GM23338 (cell line): ENCODE results near the gene FEM1B. TPM values are rescaled to one million over a fixed set of nuclear protein-coding genes. Genes with fewer than 3 reads are reported as not detected.
A peak's percentile ranks its signal among the peaks of the same experiment; 100 is the strongest.
"Not testable (repeated sequence)": the region's sequence is repeated elsewhere in the genome, so short reads cannot be mapped to it uniquely, and the experiment has no call there.

ENCODE experiments used
- ATAC-seq: fragments of 200-7000 bp; cut with Tn5 transposase; 3 replicates; pipeline ENCODE4 v1.9.1; 2020
- DNase-seq: peaks from one replicate; pipeline ENCODE4 v3.0.0-alpha.2; 2015; ENCODE audit warnings: low spot score
- H2AFZ ChIP-seq: fragments of 200-600 bp; sonication (generic); 2 replicates; pipeline ENCODE4 v1.8.0; 2016; ENCODE audit warnings: antibody characterized with exemption, mild to moderate bottlenecking, moderate library complexity
- H3F3A ChIP-seq: fragments of 200-600 bp; sonication (generic); replicated peaks from 2 replicates; pipeline ENCODE4 v1.8.0; 2017; ENCODE audit warnings: antibody characterized with exemption, mixed run types, low read depth
- H3K27ac ChIP-seq: fragments of 200-600 bp; sonication (generic); 2 replicates; pipeline ENCODE4 v1.6.1; 2016; ENCODE audit warnings: low read depth
- H3K27me3 ChIP-seq: fragments of 200-600 bp; sonication (generic); 2 replicates; pipeline ENCODE4 v1.8.0; 2016; ENCODE audit warnings: mild to moderate bottlenecking, mixed run types, moderate library complexity; ENCODE audit not compliant: insufficient read depth
- H3K36me3 ChIP-seq: fragments of 200-600 bp; sonication (generic); 2 replicates; pipeline ENCODE4 v1.8.0; 2016; ENCODE audit warnings: mild to moderate bottlenecking; ENCODE audit not compliant: insufficient read depth
- H3K4me1 ChIP-seq: fragments of 200-600 bp; sonication (generic); 2 replicates; pipeline ENCODE4 v1.8.0; 2016; ENCODE audit warnings: mild to moderate bottlenecking, moderate library complexity; ENCODE audit not compliant: insufficient read depth
- H3K4me2 ChIP-seq: fragments of 200-600 bp; sonication (generic); 2 replicates; pipeline ENCODE4 v1.7.1; 2017; ENCODE audit warnings: mixed run types
- H3K4me3 ChIP-seq: fragments of 200-600 bp; sonication (generic); 2 replicates; pipeline ENCODE4 v1.6.1; 2016; ENCODE audit warnings: mixed run types
- H3K79me2 ChIP-seq: fragments of 200-600 bp; sonication (generic); replicated peaks from 2 replicates; pipeline ENCODE4 v1.8.0; 2017; ENCODE audit warnings: mild to moderate bottlenecking; ENCODE audit not compliant: insufficient read depth
- H3K9me2 ChIP-seq: fragments of 200-600 bp; sonication (generic); 2 replicates; pipeline ENCODE4 v1.8.0; 2017; ENCODE audit not compliant: insufficient read depth
- H4K20me1 ChIP-seq: fragments of 200-600 bp; sonication (generic); replicated peaks from 2 replicates; pipeline ENCODE4 v1.8.0; 2017; ENCODE audit warnings: mild to moderate bottlenecking; ENCODE audit not compliant: insufficient read depth
- H3K27ac Mint-ChIP-seq: 2 replicates; pipeline ENCODE4 v1.8.0; 2020; ENCODE audit warnings: inconsistent platforms, mild to moderate bottlenecking, moderate library complexity, mixed read lengths
- H3K27me3 Mint-ChIP-seq: 3 replicates; pipeline ENCODE4 v1.8.0; 2022; ENCODE audit warnings: low read depth, mild to moderate bottlenecking, moderate library complexity, mixed read lengths, inconsistent platforms; ENCODE audit not compliant: insufficient read depth, poor library complexity
- H3K36me3 Mint-ChIP-seq: 3 replicates; pipeline ENCODE4 v1.8.0; 2021; ENCODE audit warnings: low read depth, mild to moderate bottlenecking, inconsistent platforms, moderate library complexity, mixed read lengths
- H3K4me1 Mint-ChIP-seq: 3 replicates; pipeline ENCODE4 v1.8.0; 2020; ENCODE audit warnings: mild to moderate bottlenecking, inconsistent platforms, mixed read lengths
- H3K4me3 Mint-ChIP-seq: 3 replicates; pipeline ENCODE4 v1.8.0; 2021; ENCODE audit warnings: moderate library complexity, mild to moderate bottlenecking, inconsistent platforms, mixed read lengths
- H3K9me3 Mint-ChIP-seq: 3 replicates; pipeline ENCODE4 v1.8.0; 2020; ENCODE audit warnings: moderate library complexity, mild to moderate bottlenecking, inconsistent platforms, mixed read lengths
- EZH2 ChIP-seq: fragments of 200-600 bp; sonication (generic); IDR thresholded peaks from one replicate; pipeline ENCODE4 v1.8.0; 2017; ENCODE audit warnings: antibody characterized with exemption, mild to moderate bottlenecking, low read depth; ENCODE audit not compliant: unreplicated experiment
- NANOG ChIP-seq: IDR thresholded peaks from 2 replicates; pipeline ENCODE4 v1.6.1; 2016; ENCODE audit warnings: antibody characterized with exemption, borderline replicate concordance
- STAT1 ChIP-seq: IDR thresholded peaks from one replicate; pipeline ENCODE4 v1.6.1; 2016; ENCODE audit warnings: antibody characterized with exemption; ENCODE audit not compliant: unreplicated experiment
- ZNF114 ChIP-seq: fragments of 250-450 bp; sonication (Bioruptor Pico); IDR thresholded peaks from 2 replicates; pipeline ENCODE4 v1.5.0; 2020; ENCODE audit warnings: mild to moderate bottlenecking, moderate library complexity
- ZNF331 ChIP-seq: fragments of 250-450 bp; sonication (Bioruptor Pico); IDR thresholded peaks from 2 replicates; pipeline ENCODE4 v1.5.0; 2020; ENCODE audit warnings: low read depth, mild to moderate bottlenecking, moderate library complexity
- polyA plus RNA-seq: library from polyadenylated mRNA; unstranded; fragments of >200 nt; fragmentation: Nextera tagmentation; extraction: Ambion mirVana; gene quantifications from 2 replicates; pipeline ENCODE4 v1.2.1, GENCODE V29; 2016
- total RNA-seq: library from RNA; depleted of rRNA; stranded (reverse); fragments of >200 nt; shearing (Covaris generic); gene quantifications from 2 replicates; pipeline ENCODE4 v1.2.3, GENCODE V29; 2014
- TF ChIP-seq, protein P1 (sequence below): IDR thresholded peaks from one replicate; pipeline ENCODE4 v1.6.1; 2018; ENCODE audit warnings: antibody characterized with exemption; ENCODE audit not compliant: unreplicated experiment
- TF ChIP-seq, protein P2 (sequence below), 2 experiments: fragments of 200-600 bp in 1 of 2; sonication (generic) in 1 of 2; conservative IDR thresholded peaks; 2 replicates each; pipeline versions ENCODE4 v1.5.1 to v1.6.1; 2016 to 2017; ENCODE audit warnings: antibody characterized with exemption in 2 of 2, low read depth in 2 of 2, mild to moderate bottlenecking in 2 of 2, moderate library complexity in 1 of 2
- TF ChIP-seq, protein P3 (sequence below): IDR thresholded peaks from 2 replicates; pipeline ENCODE4 v1.6.1; 2016; ENCODE audit warnings: antibody characterized with exemption

FEM1B gene
- total and polyA plus RNA-seq, 2 experiments from 2014 or later: 13.0 to 82.0 TPM

DNA sequence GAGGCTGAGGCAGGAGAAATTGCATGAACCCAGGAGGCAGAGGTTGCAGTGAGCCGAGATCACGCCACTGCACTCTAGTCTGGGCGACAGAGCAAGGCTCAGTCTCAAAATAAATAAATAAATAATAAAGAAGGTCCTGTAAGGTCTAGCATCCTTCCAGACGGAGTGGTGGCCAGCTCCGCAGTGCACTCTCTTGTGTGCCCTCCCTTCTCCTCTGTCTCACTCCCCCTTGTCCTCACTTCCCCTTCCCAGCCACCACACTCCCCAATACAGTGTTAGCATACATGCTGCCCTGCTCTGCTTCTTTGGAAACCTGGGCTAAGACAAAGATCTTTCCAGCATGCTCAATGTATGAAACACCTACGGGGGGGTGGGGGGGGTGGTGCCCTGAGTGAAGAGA is 44.6 kb upstream of the FEM1B start (continued):
- TF ChIP-seq NANOG (no peak), ZNF331 (CRISPR knock-in tag) (no peak), EZH2 (no peak), STAT1 (no peak), ZNF114 (CRISPR knock-in tag) (no peak)
- TF ChIP-seq, protein P1, sequence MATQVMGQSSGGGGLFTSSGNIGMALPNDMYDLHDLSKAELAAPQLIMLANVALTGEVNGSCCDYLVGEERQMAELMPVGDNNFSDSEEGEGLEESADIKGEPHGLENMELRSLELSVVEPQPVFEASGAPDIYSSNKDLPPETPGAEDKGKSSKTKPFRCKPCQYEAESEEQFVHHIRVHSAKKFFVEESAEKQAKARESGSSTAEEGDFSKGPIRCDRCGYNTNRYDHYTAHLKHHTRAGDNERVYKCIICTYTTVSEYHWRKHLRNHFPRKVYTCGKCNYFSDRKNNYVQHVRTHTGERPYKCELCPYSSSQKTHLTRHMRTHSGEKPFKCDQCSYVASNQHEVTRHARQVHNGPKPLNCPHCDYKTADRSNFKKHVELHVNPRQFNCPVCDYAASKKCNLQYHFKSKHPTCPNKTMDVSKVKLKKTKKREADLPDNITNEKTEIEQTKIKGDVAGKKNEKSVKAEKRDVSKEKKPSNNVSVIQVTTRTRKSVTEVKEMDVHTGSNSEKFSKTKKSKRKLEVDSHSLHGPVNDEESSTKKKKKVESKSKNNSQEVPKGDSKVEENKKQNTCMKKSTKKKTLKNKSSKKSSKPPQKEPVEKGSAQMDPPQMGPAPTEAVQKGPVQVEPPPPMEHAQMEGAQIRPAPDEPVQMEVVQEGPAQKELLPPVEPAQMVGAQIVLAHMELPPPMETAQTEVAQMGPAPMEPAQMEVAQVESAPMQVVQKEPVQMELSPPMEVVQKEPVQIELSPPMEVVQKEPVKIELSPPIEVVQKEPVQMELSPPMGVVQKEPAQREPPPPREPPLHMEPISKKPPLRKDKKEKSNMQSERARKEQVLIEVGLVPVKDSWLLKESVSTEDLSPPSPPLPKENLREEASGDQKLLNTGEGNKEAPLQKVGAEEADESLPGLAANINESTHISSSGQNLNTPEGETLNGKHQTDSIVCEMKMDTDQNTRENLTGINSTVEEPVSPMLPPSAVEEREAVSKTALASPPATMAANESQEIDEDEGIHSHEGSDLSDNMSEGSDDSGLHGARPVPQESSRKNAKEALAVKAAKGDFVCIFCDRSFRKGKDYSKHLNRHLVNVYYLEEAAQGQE: no peak
- TF ChIP-seq, protein P2, sequence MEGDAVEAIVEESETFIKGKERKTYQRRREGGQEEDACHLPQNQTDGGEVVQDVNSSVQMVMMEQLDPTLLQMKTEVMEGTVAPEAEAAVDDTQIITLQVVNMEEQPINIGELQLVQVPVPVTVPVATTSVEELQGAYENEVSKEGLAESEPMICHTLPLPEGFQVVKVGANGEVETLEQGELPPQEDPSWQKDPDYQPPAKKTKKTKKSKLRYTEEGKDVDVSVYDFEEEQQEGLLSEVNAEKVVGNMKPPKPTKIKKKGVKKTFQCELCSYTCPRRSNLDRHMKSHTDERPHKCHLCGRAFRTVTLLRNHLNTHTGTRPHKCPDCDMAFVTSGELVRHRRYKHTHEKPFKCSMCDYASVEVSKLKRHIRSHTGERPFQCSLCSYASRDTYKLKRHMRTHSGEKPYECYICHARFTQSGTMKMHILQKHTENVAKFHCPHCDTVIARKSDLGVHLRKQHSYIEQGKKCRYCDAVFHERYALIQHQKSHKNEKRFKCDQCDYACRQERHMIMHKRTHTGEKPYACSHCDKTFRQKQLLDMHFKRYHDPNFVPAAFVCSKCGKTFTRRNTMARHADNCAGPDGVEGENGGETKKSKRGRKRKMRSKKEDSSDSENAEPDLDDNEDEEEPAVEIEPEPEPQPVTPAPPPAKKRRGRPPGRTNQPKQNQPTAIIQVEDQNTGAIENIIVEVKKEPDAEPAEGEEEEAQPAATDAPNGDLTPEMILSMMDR (conservative IDR thresholded peaks at IDR 0.05; ENCODE audit: low read depth in 2 of 2): no peak

DNA sequence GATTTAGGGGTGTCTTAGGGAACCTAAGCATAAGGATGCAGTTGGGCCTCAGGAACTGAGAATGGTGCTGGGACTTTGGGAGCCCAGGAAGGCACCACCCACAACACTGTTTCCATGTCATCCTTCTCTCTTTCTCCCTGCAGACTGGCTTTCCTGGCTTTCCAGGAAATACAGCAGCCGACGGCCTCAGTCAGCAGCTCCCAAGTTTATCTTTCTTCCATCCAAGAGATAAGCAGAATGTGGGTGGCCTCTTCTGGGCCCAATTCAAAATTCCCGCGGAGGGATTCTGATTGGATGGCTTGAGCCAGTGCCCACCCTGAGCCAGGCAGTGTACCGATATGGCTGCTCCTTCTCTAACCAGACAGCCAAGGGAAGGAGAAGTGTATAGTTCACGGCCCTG is 43.5 kb upstream of the FEM1B start:
- no peaks in the 10 kb centered on the region for H3K9me2 ChIP-seq
- no peaks in the 10 kb centered on the region; the same call in 2 of the 3 replicates for H3K9me3 Mint-ChIP-seq
- no peaks in the 10 kb centered on the region for H4K20me1 ChIP-seq
- ATAC-seq: no peak
- H3K27ac ChIP-seq: no peak overlapping the region
- no peaks in the 10 kb centered on the region for H3K79me2 ChIP-seq
- DNase-seq: no peak
- H3F3A ChIP-seq: peaks cover 4% of the 10 kb centered on the region; the same call in 1 of the 2 replicates
- H3K36me3 ChIP-seq: no peaks in the 10 kb centered on the region
- no peak overlapping the region for H3K4me3 ChIP-seq
- TF ChIP-seq, protein P3, sequence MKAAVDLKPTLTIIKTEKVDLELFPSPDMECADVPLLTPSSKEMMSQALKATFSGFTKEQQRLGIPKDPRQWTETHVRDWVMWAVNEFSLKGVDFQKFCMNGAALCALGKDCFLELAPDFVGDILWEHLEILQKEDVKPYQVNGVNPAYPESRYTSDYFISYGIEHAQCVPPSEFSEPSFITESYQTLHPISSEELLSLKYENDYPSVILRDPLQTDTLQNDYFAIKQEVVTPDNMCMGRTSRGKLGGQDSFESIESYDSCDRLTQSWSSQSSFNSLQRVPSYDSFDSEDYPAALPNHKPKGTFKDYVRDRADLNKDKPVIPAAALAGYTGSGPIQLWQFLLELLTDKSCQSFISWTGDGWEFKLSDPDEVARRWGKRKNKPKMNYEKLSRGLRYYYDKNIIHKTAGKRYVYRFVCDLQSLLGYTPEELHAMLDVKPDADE: no peak
- TF ChIP-seq, protein P2 (conservative IDR thresholded peaks at IDR 0.05; ENCODE audit: low read depth in 2 of 2): no peak
- no peaks in the 10 kb centered on the region for H3K4me1 ChIP-seq
- peaks cover 15% of the 10 kb centered on the region for H3K27me3 Mint-ChIP-seq
- H3K4me3 Mint-ChIP-seq: no peak overlapping the region
- no peak overlapping the region for H3K27ac Mint-ChIP-seq
- no peaks in the 10 kb centered on the region for H3K27me3 ChIP-seq
- H2AFZ ChIP-seq: peak overlapping the region; percentile 72; the same call in 1 of the 2 replicates
- peaks cover 19% of the 10 kb centered on the region for H3K4me1 Mint-ChIP-seq
- H3K36me3 Mint-ChIP-seq: no peaks in the 10 kb centered on the region
- no peak overlapping the region for H3K4me2 ChIP-seq

DNA sequence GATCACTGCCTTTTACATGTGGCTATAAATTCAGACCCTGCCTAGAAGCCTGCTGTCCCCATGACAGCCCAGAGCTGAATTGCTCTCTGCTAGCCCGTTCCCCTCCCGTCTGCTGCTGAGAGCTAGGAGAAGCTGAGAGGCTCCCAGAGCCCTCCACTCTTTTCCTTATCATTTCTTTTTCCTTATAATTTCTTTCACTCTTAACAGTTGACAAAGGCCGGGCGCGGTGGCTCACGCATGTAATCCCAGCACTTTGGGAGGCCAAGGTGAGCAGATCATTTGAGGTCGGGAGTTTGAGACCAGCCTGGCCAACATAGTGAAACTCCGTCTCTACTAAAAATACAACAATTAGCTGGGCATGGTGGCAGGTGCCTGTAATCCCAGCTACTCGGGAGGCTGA is 43.0 kb upstream of the FEM1B start:
- not testable (repeated sequence) for H3F3A ChIP-seq, H3K4me3 ChIP-seq, H3K36me3 Mint-ChIP-seq, H3K9me2 ChIP-seq, H3K4me2 ChIP-seq, H3K4me3 Mint-ChIP-seq, H4K20me1 ChIP-seq, H3K27me3 ChIP-seq, ATAC-seq, DNase-seq, H3K4me1 ChIP-seq, H3K9me3 Mint-ChIP-seq, H3K79me2 ChIP-seq, H3K36me3 ChIP-seq, H3K27ac Mint-ChIP-seq, H3K27ac ChIP-seq
- Mint-ChIP-seq H3K27me3 (peaks cover 15% of the 10 kb centered on the region), H3K4me1 (peaks cover 19% of the 10 kb centered on the region)
- peak overlapping the region; percentile 72; the same call in 1 of the 2 replicates for H2AFZ ChIP-seq
